LNCAP (cell line): Measurements from ENCODE around the gene ARHGAP44.

Source experiments
- TF ChIP-seq, protein P1 (sequence below): fragments of 450-650 bp; IDR thresholded peaks from 2 replicates; pipeline ENCODE4 v1.5.1; 2017; ENCODE audit warnings: mild to moderate bottlenecking

ARHGAP44 gene

DNA sequence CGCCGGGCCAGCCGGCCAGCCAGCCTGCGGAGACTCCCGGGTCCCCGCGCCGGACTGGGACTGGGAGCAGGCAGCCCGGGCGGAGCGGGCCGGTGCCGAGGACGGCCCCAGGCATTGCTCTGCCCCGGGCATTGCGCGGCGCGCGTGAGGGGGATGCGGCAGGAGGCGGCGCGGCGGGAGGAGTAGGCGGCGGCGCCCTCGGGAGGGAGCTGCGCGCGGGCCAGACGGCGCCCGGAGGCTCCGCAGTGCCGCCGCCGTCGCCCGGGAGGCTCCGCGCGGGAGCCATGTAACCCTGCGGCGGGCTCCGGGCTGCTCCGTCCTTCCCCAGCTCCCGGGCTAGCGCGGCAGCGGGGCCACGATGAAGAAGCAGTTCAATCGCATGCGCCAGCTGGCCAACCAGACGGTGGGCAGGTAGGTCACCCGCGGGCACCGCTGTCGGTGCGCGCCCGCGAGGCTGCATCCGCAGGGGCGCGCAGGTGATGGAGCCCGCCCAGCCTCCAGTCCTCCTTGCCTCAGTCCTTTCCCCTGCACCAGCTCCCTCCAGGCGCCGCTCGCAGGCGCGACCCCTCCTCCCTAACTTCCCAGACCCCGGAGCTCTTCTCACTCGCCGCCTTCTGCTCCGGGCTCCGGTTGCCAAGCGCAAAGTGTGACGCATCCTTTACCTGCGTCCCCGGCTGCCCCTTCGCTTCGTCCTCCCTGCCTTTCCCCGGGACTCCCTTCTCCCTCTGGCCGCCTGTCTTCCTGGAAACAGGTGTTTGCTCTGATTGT, at the start of gene ARHGAP44:
Gene ARHGAP44 (plus strand): TSS at position 18 of the 768 bp plus-strand sequence. CDS start 341 bp downstream, at position 359.
- TF ChIP-seq, protein P1, sequence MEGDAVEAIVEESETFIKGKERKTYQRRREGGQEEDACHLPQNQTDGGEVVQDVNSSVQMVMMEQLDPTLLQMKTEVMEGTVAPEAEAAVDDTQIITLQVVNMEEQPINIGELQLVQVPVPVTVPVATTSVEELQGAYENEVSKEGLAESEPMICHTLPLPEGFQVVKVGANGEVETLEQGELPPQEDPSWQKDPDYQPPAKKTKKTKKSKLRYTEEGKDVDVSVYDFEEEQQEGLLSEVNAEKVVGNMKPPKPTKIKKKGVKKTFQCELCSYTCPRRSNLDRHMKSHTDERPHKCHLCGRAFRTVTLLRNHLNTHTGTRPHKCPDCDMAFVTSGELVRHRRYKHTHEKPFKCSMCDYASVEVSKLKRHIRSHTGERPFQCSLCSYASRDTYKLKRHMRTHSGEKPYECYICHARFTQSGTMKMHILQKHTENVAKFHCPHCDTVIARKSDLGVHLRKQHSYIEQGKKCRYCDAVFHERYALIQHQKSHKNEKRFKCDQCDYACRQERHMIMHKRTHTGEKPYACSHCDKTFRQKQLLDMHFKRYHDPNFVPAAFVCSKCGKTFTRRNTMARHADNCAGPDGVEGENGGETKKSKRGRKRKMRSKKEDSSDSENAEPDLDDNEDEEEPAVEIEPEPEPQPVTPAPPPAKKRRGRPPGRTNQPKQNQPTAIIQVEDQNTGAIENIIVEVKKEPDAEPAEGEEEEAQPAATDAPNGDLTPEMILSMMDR = no peak

DNA sequence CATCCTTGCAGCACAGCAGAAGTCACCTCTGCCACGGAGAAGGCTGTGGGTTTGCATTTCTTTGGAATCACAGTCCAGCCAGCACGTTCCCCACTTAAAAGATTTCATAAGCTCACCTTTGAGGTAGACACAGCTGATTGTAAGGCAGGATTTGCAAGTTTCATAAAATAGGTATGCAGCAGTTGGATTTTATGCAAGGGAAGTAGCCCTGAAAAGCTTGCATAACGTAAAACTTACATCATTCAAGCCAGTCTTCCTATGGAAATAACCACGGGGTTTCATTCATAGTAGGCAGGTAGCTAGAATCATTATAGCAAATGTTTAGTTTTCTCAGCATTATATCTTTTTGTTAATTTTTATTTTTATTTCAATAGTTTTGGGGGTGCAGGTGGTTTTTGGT, 49.8 kb upstream of the ARHGAP44 start:
- TF ChIP-seq, protein P1 = no peak

DNA sequence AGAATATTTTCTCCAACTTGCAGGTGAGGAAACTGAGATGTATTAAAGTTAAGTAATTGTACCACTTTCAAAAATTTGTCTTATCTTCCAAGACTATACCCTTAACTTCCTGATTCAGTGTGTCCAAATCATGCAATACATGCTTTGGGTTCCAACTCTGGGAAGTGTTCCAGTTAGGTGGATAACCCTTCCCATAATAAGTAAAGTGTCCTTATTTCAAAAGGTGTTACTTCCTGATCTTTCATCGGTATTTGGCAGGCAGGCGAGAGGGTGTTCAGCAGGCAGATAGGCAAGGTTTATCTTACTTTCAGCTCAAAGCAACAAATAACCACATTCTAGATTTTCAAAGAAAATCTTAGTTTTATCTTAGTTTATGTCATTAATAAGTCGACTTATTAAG, 46.3 kb upstream of the ARHGAP44 start:
- TF ChIP-seq, protein P1 = no peak

- TF ChIP-seq, protein P1 = no peak
These were observed 45.0 kb upstream of the ARHGAP44 start for GRCh38 chr17:12744298-12744697.

- TF ChIP-seq, protein P1 = no peak
These were observed 44.5 kb upstream of the ARHGAP44 start for GRCh38 chr17:12744786-12745185.

- TF ChIP-seq, protein P1 = no peak
These were observed 43.8 kb upstream of the ARHGAP44 start for GRCh38 chr17:12745486-12745885.

- TF ChIP-seq, protein P1 = no peak
These were observed 32.5 kb upstream of the ARHGAP44 start for GRCh38 chr17:12756786-12757185.
